ENCODE measurements around the gene ADAMTS2. TPM values are rescaled to one million over a fixed set of nuclear protein-coding genes. Genes with fewer than 3 reads are reported as not detected.

Gene ADAMTS2
- polyA plus RNA-seq, 3 donors, result 0.74 to 2.3 TPM; not detected in 1

DNA sequence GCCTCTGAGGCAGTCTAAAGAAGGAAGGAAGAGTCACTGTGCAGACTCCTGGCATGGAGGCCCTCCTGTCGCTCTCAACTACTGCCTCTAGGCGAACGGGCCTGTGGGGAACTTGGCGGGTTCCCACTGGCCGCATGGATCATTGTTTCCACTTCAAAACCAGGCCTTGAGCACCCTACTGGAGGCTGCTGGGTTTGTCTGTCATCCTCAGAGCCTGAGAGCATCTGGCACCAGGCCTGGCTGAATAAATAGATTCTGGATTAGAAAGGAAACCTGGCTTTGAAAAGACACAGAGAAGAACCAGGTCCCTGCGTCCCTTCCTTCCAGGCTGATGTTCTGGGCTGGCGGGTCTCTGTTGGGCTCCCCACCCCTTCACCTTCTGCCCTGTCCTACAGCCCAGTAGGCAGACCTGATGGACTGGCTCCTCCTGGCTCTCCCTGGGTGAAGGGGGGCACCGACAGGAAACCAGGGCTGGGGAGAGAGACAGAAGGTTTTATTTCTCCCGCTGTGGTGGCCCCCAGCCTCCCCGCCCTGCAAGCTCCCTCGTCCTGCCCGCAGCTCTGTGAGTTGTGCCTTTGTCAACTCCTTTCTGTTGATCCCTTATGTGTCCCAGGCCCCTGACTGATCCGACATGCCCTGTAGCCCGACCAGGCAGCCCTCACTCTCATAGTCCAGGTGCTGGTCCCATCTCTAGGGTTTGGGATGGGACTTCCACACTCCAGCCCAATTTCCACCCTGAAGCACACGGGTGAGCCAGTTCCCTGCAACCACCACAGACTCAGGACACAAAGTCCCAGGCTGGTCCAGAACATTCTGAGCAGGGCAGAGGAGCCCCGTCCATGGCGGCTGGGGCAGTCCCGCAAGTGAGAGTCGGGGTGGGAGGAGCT is 50.1 kb downstream of the ADAMTS2 start:
- Mint-ChIP-seq H3K9me3 (peaks cover 7 to 18% (median 13%) of the 10 kb centered on the region in 7 donors), H3K27me3 (ENCODE audit: low read depth in 3 of 3) (peaks cover 2 to 9% (median 4%) of the 10 kb centered on the region in 3 donors), H3K27ac (no peak overlapping the region), H3K4me1 (no peaks in the 10 kb centered on the region), H3K4me3 (no peak overlapping the region), H3K36me3 (no peaks in the 10 kb centered on the region)
- no peak overlapping the region for H3K4me2 ChIP-seq (replicated peaks; ENCODE audit: extremely low read depth, low read length, poor library complexity, severe bottlenecking)
- no peaks in the 10 kb centered on the region for H3K27me3 ChIP-seq (ENCODE audit: control insufficient read depth in 2 of 2, insufficient read depth in 2 of 2, low read length in 2 of 2)
- no peak overlapping the region for H3K27ac ChIP-seq (ENCODE audit: low read depth in 1 of 2, low read length in 2 of 2)
- H3K9ac ChIP-seq (ENCODE audit: insufficient read depth, low read length, poor library complexity, severe bottlenecking), result no peak overlapping the region
- H3K36me3 ChIP-seq (replicated peaks in 1 of 2; ENCODE audit: control insufficient read depth in 1 of 2, insufficient read depth in 2 of 2, low read length in 2 of 2), result no peaks in the 10 kb centered on the region
- intact Hi-C loops (cut with micrococcal nuclease), result no loop called here
- TF ChIP-seq, protein P1, sequence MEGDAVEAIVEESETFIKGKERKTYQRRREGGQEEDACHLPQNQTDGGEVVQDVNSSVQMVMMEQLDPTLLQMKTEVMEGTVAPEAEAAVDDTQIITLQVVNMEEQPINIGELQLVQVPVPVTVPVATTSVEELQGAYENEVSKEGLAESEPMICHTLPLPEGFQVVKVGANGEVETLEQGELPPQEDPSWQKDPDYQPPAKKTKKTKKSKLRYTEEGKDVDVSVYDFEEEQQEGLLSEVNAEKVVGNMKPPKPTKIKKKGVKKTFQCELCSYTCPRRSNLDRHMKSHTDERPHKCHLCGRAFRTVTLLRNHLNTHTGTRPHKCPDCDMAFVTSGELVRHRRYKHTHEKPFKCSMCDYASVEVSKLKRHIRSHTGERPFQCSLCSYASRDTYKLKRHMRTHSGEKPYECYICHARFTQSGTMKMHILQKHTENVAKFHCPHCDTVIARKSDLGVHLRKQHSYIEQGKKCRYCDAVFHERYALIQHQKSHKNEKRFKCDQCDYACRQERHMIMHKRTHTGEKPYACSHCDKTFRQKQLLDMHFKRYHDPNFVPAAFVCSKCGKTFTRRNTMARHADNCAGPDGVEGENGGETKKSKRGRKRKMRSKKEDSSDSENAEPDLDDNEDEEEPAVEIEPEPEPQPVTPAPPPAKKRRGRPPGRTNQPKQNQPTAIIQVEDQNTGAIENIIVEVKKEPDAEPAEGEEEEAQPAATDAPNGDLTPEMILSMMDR (IDR thresholded peaks at IDR 0.05), result no peak
- no peak for DNase-seq
- no peaks in the 10 kb centered on the region for H3K4me1 ChIP-seq (ENCODE audit: control insufficient read depth in 1 of 2, insufficient read depth in 2 of 2, low read length in 2 of 2)
- H3K4me3 ChIP-seq (replicated peaks in 1 of 3; ENCODE audit: low read depth in 2 of 3, low read length in 3 of 3), result no peak overlapping the region
- no peaks in the 10 kb centered on the region for H4K20me1 ChIP-seq (ENCODE audit: insufficient read depth, low read length)
- WGBS (ENCODE audit: insufficient coverage), result 76% methylated on average over 12 of the region's 19 CpGs
- H2AFZ ChIP-seq (ENCODE audit: insufficient read depth, low read depth, low read length, poor library complexity, severe bottlenecking), result no peak overlapping the region
- H3K79me2 ChIP-seq (ENCODE audit: insufficient read depth, low read length), result no peaks in the 10 kb centered on the region
- H3K9me3 ChIP-seq (replicated peaks in 1 of 2; ENCODE audit: control insufficient read depth in 1 of 2, insufficient read depth in 1 of 2, low read length in 2 of 2), result peaks cover 0 to 4% of the 10 kb centered on the region in 2 donors

DNA sequence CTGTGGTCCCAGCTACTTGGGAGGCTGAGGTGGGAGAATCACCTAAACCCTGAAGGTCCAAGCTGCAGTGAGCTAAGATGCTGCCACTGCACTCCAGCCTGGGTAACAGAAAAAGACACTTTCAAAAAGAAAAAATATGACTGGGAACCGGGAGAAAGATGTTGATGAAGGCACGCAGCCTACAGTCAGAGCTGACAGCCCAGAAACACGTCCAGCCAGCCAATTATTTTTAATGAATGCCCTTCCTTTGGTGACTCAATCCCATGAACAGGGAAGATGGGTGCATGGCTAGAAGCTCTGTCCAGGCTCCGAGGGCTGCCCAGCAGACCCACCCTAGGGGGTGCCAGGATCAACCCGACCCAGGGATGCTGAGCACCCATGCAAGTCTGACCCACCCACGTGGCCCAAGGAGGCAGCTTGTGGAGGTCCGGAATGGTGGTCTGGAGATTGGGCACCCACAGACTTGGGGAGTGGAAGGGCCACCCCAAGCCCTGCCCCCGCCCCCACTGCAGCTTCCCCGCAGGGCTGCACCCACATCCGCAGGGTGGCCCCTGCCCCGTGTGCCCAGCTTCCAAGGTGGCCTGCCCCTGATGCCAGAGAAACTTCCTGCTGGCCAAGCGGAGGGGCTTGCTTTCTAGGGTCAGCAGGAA is 51.0 kb downstream of the ADAMTS2 start:
- Histone ChIP-seq H3K9me3 (replicated peaks in 1 of 2; ENCODE audit: control insufficient read depth in 1 of 2, insufficient read depth in 1 of 2, low read length in 2 of 2) (peaks cover 0 to 4% of the 10 kb centered on the region in 2 donors), H3K36me3 (replicated peaks in 1 of 2; ENCODE audit: control insufficient read depth in 1 of 2, insufficient read depth in 2 of 2, low read length in 2 of 2) (no peaks in the 10 kb centered on the region), H2AFZ (ENCODE audit: insufficient read depth, low read depth, low read length, poor library complexity, severe bottlenecking) (no peak overlapping the region), H3K4me3 (replicated peaks in 1 of 3; ENCODE audit: low read depth in 2 of 3, low read length in 3 of 3) (no peak overlapping the region), H3K27ac (ENCODE audit: low read depth in 1 of 2, low read length in 2 of 2) (no peak overlapping the region), H3K79me2 (ENCODE audit: insufficient read depth, low read length) (no peaks in the 10 kb centered on the region), H3K4me2 (replicated peaks; ENCODE audit: extremely low read depth, low read length, poor library complexity, severe bottlenecking) (no peak overlapping the region), H3K9ac (ENCODE audit: insufficient read depth, low read length, poor library complexity, severe bottlenecking) (no peak overlapping the region), H3K4me1 (ENCODE audit: control insufficient read depth in 1 of 2, insufficient read depth in 2 of 2, low read length in 2 of 2) (no peaks in the 10 kb centered on the region), H4K20me1 (ENCODE audit: insufficient read depth, low read length) (no peaks in the 10 kb centered on the region), H3K27me3 (ENCODE audit: control insufficient read depth in 2 of 2, insufficient read depth in 2 of 2, low read length in 2 of 2) (no peaks in the 10 kb centered on the region)
- Mint-ChIP-seq H3K9me3 (peaks cover 5 to 14% (median 9%) of the 10 kb centered on the region in 7 donors), H3K4me3 (no peak overlapping the region), H3K27ac (no peak overlapping the region), H3K36me3 (no peaks in the 10 kb centered on the region), H3K27me3 (ENCODE audit: low read depth in 3 of 3) (peaks cover 2 to 8% (median 7%) of the 10 kb centered on the region in 3 donors), H3K4me1 (no peaks in the 10 kb centered on the region)
- TF ChIP-seq, protein P1 (IDR thresholded peaks at IDR 0.05), result no peak
- WGBS (ENCODE audit: insufficient coverage), result 95% methylated on average over 11 of the region's 12 CpGs
- no peak for DNase-seq
- intact Hi-C loops (cut with micrococcal nuclease), result no loop called here
